ENCODE measurements around the gene PTGIS. TPM values are rescaled to one million over a fixed set of nuclear protein-coding genes. Genes with fewer than 3 reads are reported as not detected.
A peak's percentile ranks its signal among the peaks of the same experiment; 100 is the strongest.

Gene PTGIS
- total RNA-seq, 6 experiments from 2014 or later = 9.0 to 30.5 (median 13.7) TPM

GRCh38 chr20:49478266-49478665, 89.7 kb downstream of the PTGIS start:
- H3K9me3 ChIP-seq = no peaks in the 10 kb centered on the region
- peak overlapping the region in 2 of 3 donors; percentile 43 to 89 for H3K27ac ChIP-seq
- H3K36me3 ChIP-seq = no peaks in the 10 kb centered on the region
- WGBS (ENCODE audit: insufficient coverage, low coverage, low lambda C conversion rate, missing lambda C conversion rate) = 16% methylated on average over 7 of the region's 7 CpGs
- H3K27me3 ChIP-seq = no peaks in the 10 kb centered on the region
- H3K4me3 ChIP-seq = no peak overlapping the region
- TF ChIP-seq POLR2A (IDR thresholded peaks at IDR 0.05) = no peak
- TF ChIP-seq, protein P1, sequence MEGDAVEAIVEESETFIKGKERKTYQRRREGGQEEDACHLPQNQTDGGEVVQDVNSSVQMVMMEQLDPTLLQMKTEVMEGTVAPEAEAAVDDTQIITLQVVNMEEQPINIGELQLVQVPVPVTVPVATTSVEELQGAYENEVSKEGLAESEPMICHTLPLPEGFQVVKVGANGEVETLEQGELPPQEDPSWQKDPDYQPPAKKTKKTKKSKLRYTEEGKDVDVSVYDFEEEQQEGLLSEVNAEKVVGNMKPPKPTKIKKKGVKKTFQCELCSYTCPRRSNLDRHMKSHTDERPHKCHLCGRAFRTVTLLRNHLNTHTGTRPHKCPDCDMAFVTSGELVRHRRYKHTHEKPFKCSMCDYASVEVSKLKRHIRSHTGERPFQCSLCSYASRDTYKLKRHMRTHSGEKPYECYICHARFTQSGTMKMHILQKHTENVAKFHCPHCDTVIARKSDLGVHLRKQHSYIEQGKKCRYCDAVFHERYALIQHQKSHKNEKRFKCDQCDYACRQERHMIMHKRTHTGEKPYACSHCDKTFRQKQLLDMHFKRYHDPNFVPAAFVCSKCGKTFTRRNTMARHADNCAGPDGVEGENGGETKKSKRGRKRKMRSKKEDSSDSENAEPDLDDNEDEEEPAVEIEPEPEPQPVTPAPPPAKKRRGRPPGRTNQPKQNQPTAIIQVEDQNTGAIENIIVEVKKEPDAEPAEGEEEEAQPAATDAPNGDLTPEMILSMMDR (IDR thresholded peaks at IDR 0.05) = no peak
- intact Hi-C loops (cut with DNase I) = no loop called here
- DNase-seq (peak in 2 of 3 donors; percentile 53 to 71), ATAC-seq (peak; percentile 51 to 66 (median 56))
- peaks cover 0 to 88% (median 33%) of the 10 kb centered on the region in 4 donors for H3K4me1 ChIP-seq

- Histone ChIP-seq H3K4me1 (peaks cover 0 to 78% (median 33%) of the 10 kb centered on the region in 4 donors), H3K36me3 (no peaks in the 10 kb centered on the region), H3K27me3 (no peaks in the 10 kb centered on the region), H3K9me3 (no peaks in the 10 kb centered on the region), H3K27ac (peak overlapping the region in 2 of 3 donors; percentile 67 to 89), H3K4me3 (no peak overlapping the region)
- ATAC-seq (no peak), DNase-seq (no peak)
- intact Hi-C loops (cut with DNase I) = no loop called here
- TF ChIP-seq, protein P1 (IDR thresholded peaks at IDR 0.05) = no peak
- TF ChIP-seq POLR2A (IDR thresholded peaks at IDR 0.05) = no peak
- WGBS (ENCODE audit: insufficient coverage, low coverage, low lambda C conversion rate, missing lambda C conversion rate) = 73% methylated on average over 3 of the region's 3 CpGs
These were observed 90.7 kb downstream of the PTGIS start for GRCh38 chr20:49477200-49477599.

- ATAC-seq (peak; percentile 2 to 41 (median 24)), DNase-seq (no peak)
- no peaks in the 10 kb centered on the region for H3K9me3 ChIP-seq
- no peaks in the 10 kb centered on the region for H3K27me3 ChIP-seq
- H3K36me3 ChIP-seq = no peaks in the 10 kb centered on the region
- TF ChIP-seq POLR2A (IDR thresholded peaks at IDR 0.05) = no peak
- peaks cover 0 to 65% (median 31%) of the 10 kb centered on the region in 4 donors for H3K4me1 ChIP-seq
- 51% methylated on average over 7 of the region's 7 CpGs for WGBS (ENCODE audit: insufficient coverage, low coverage, low lambda C conversion rate, missing lambda C conversion rate)
- no peak overlapping the region for H3K4me3 ChIP-seq
- intact Hi-C loops (cut with DNase I) = no loop called here
- peak overlapping the region; percentile 54 to 89 (median 67) for H3K27ac ChIP-seq
These were observed 92.0 kb downstream of the PTGIS start for GRCh38 chr20:49476016-49476355.

DNA sequence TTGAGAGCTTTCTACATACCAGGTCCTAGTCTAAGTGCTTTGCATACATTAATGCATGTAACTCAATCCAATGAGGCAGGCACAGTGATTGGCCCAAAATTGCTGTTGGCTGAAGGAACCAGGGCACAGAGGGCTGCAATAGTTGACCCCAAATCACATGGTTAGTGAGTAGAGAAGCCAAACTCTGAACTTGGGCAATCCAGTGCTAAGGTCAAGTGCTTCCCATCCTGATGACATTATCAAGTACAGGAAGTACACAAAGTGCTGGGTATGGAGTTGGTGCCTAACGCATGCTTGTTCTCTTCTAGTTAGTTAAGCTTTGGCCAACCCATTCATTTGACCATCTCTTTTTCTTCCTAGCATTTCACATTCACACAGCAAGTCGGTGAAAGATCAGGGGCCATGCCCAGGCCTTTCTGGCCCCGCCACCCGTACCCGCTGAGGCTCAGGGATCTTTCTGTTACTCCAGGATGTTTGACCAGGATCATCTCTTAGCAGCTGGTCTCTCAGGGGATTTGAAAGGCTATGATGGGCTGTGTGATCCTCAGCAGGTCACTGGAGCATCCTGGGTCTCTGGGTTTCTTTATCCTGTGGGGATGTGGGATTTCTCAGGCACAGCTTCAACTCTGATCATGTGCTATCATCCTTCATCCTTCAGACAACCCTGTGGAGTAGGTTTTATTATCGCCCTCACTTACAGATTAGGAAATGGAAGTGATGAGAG, 92.5 kb downstream of the PTGIS start:
- ATAC-seq = peak; percentile 53 to 79 (median 74)
- TF ChIP-seq, protein P1 (IDR thresholded peaks at IDR 0.05) = no peak
- no peak for TF ChIP-seq POLR2A (IDR thresholded peaks at IDR 0.05)
- no peaks in the 10 kb centered on the region for H3K36me3 ChIP-seq
- intact Hi-C loops (cut with DNase I) = no loop called here
- no peak overlapping the region for H3K4me3 ChIP-seq
- H3K9me3 ChIP-seq = no peaks in the 10 kb centered on the region
- peak overlapping the region; percentile 54 to 89 (median 67) for H3K27ac ChIP-seq
- peak in 2 of 3 donors; percentile 65 to 85 for DNase-seq
- no peaks in the 10 kb centered on the region for H3K27me3 ChIP-seq
- peaks cover 0 to 60% (median 29%) of the 10 kb centered on the region in 4 donors for H3K4me1 ChIP-seq
- 23% methylated on average over 5 of the region's 6 CpGs for WGBS (ENCODE audit: insufficient coverage, low coverage, low lambda C conversion rate, missing lambda C conversion rate)

DNA sequence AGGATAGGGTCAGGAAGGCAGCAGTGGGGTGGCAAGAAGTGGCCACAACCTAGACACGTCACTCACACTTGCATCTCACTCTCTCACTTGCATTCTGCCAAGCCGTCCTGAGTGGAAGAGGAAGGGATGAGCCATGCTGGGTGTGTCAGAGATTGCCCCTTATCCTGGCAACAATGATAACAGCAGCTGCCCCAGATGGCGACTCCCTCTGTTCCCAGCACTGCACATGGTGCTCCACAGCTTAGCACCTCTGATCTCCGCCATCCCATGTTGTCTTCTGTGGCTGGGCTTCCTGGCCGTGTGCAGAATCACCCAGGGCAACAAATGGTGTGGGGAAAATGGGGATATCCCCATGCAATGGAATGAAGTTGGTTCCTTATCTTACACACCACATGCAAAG, 96.5 kb downstream of the PTGIS start:
- 65% methylated on average over 4 of the region's 5 CpGs for WGBS (ENCODE audit: insufficient coverage, low coverage, low lambda C conversion rate, missing lambda C conversion rate)
- no peak for ATAC-seq

More for the DNA sequence above, 96.5 kb downstream of the PTGIS start:
- peaks cover 0 to 21% (median 10%) of the 10 kb centered on the region in 4 donors for H3K4me1 ChIP-seq
- H3K9me3 ChIP-seq = no peaks in the 10 kb centered on the region
- TF ChIP-seq, protein P1 (IDR thresholded peaks at IDR 0.05) = no peak
- TF ChIP-seq POLR2A (IDR thresholded peaks at IDR 0.05) = no peak
- H3K36me3 ChIP-seq = no peaks in the 10 kb centered on the region
- H3K4me3 ChIP-seq = no peak overlapping the region
- no peak overlapping the region for H3K27ac ChIP-seq
- intact Hi-C loops (cut with DNase I) = no loop called here
- no peaks in the 10 kb centered on the region for H3K27me3 ChIP-seq
- no peak for DNase-seq

Measured in right lobe of liver (tissue), 6 donors.